Dermis blood vessel endothelial cell (primary cell): ENCODE data around the gene SOWAHC. TPM values are rescaled to one million over a fixed set of nuclear protein-coding genes. Genes with fewer than 3 reads are reported as not detected.
A peak's percentile ranks its signal among the peaks of the same experiment; 100 is the strongest.
"Not testable (repeated sequence)": the region's sequence is repeated elsewhere in the genome, so short reads cannot be mapped to it uniquely, and the experiment has no call there.

ENCODE experiments used
- DNase-seq: peaks from one replicate; pipeline ENCODE4 v3.0.0; 2010
- total RNA-seq: library from RNA; depleted of rRNA; stranded (reverse); fragments of >200 nt; gene quantifications from 2 replicates; pipeline ENCODE4 v1.2.3, GENCODE V29; 2014

Gene SOWAHC, protein sequence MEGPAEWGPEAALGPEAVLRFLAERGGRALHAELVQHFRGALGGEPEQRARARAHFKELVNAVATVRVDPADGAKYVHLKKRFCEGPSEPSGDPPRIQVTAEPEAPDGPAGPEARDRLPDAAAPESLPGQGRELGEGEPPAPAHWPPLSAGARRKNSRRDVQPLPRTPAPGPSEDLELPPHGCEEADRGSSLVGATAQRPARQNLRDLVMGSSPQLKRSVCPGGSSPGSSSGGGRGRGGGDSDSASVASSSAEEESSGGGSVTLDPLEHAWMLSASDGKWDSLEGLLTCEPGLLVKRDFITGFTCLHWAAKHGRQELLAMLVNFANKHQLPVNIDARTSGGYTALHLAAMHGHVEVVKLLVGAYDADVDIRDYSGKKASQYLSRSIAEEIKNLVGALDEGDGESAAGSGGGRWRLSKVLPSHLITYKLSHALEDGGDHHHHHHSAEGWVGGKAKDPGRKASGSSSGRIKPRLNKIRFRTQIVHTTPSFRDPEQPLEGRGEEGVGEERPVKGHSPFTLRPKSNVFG
- total RNA-seq, result 11.1 and 14.3 TPM in 2 replicates

DNA sequence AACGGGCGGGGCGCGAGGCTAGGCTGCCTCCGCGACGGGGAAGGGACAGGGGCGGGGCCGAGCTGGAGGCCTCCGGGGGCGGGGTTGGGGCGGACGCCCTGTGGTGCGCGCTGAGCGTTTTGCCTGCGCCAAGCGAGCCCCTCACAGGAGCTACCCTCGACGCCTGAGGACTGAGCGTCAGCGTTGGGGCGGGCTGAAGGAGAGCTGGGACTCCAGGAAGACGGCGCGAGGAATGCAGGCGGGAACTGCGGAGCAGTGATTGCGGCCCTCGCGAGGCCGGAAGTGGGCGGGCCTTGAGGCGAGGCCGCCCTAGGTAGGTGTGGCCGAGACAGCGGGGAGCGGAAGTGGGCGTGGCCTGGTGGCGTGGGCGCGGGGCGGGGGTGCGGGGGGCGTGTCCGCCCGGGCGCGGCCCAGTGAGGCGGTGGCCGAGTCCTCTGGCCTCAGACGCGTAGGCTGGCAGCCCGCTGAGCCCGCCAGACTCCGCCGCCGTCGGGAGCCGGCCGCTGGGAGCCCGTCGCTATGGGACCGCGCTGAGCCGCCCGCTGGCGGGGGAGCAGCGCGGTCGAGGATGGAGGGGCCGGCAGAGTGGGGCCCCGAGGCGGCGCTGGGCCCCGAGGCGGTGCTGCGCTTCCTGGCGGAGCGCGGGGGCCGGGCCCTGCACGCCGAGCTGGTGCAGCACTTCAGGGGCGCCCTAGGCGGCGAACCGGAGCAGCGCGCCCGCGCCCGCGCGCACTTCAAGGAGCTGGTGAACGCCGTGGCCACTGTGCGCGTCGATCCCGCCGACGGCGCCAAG is at the start of gene SOWAHC, which contains the start of gene SEPTIN10:
TSS of gene SOWAHC (plus strand) at position 443 of the 793 bp plus-strand sequence. CDS start at position 569, 126 bp downstream.
TSS of gene SEPTIN10 (minus strand) at position 45 of the 793 bp plus-strand sequence. CDS start 139 bp downstream, outside the sequence.
- DNase-seq, result peak; percentile 100

DNA sequence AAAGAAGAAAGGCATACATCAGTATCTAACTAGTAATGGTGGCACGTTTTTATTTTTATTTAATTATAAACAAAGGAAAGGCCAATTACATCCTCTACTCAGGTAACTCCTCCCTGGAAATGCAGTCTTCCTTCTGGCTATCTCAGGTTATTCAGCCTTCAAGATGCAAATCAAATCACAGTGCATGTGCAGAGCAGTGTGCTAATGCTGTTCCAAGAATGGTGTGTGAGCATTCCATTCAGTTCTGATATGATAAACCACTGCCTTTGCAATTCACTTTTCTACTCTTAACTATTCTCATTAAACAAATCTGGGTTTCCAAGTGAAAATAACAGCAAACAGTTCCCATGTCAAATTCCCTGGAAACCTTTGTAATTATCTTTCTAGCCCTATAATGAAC is 38.8 kb upstream of the SOWAHC start:
- DNase-seq, result no peak

DNA sequence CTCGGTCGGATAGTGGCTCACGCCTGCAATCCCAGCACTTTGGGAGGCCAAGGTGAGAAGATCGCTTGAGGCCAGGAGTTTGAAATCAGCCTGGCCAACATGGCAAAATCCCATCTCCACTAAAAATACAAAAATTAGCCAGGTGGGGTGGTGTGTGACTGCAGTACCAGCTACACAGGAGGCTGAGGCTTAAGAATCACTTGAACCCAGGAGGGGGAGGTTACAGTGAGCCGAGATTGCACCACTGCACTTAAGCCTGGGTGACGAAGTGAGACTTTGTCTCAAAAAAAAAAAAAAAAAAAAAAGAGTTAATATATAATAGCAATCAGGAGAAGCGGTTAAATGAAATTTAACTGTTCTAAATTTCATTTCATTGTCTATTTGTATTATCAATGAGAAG is 36.5 kb upstream of the SOWAHC start:
- not testable (repeated sequence) for DNase-seq

DNA sequence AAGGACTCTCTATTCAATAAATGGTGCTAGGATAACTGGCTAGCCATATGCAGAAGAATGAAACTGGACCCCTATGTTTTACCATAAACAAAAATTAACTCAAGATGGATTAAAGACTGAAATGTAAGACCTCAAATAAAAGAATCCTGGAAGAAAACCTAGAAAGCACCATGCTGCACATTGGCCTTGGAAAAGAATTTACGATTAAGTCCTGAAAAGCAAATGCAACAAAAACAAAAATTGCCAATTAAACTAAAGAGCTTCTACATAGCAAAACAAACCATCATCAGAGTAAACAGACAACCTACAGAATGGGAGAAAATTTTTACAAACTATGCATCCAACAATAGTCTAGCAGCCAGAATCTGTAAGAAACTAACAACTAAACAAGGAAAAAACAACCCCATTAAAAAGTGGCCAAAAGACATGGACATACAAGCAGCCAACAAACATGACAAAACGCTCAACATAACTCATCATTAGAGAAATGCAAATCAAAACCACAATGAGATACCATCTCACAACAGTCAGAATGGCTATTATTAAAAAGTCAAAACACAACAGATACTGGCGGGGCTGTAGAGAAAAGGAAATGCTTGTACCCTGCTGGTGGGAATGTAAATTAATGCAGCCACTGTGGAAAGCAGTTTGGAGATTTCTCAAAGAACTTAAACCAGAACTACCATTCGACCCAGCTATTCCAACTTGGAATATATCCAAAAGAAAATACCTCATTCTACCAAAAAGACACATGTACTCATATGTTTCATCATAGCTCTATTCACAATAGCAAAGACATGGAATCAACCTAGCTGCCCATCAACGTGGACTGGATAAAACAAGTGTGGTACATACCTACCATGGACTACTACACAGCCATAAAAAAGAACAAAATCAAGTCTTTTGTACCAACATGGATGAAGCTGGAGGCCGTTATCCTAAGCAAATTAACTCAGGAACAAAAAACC is 31.0 kb upstream of the SOWAHC start:
- DNase-seq, result no peak

DNA sequence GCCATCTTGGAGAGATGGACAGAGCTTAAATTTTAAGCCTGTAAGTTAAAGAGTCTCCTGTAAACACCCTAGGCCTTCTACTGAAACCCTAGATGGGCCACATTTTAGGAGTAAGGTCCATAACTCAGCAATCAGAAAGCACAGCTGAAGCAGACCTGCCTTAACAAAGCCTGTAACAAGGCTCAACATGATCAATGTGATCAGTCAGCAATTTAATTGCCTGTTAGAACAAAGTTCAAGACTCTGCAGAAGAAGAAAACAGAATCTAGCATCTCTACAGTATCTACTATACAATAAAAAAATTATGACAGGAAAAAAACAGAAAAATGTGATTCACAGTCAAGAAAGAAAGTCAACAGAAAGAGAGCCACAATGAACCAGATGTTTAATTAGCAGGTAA is 27.5 kb upstream of the SOWAHC start:
- DNase-seq, result no peak

DNA sequence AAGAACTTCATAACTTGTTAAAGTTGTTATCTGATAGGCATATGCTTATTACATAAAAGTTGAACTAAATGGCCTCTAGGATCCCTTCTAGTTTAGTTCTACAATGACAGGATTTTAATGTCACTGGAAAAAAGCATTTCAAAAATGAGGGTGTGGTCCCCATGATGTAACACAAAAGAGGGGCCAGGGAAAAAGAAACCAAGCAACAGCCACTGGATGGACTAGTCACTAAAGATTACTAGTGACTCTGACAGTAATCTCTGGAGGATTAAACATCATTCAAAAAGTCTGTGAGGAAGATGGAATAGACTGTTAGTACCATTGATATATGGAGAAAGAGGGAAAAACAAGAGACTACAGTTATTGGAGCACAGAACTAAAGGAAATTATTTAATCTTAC is 23.0 kb upstream of the SOWAHC start:
- DNase-seq, result no peak

DNA sequence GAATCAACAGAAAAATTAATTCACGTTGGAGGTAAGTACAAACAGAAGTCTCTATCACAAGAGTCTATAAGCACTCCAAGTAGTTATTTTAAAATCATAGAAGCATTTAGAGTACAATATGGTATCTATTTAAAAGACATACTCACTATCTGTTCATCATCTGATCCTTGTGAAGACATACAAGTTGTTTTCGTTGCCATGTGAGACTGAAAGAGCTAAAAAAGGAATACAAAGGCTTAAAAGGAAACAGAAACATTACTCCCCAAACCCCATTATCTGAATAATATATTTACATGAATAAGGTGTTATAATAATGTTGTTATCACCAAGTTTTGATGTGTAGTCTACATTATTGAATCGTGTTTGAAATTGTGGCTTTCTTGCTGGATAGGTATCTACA is 21.3 kb upstream of the SOWAHC start:
- DNase-seq, result no peak

DNA sequence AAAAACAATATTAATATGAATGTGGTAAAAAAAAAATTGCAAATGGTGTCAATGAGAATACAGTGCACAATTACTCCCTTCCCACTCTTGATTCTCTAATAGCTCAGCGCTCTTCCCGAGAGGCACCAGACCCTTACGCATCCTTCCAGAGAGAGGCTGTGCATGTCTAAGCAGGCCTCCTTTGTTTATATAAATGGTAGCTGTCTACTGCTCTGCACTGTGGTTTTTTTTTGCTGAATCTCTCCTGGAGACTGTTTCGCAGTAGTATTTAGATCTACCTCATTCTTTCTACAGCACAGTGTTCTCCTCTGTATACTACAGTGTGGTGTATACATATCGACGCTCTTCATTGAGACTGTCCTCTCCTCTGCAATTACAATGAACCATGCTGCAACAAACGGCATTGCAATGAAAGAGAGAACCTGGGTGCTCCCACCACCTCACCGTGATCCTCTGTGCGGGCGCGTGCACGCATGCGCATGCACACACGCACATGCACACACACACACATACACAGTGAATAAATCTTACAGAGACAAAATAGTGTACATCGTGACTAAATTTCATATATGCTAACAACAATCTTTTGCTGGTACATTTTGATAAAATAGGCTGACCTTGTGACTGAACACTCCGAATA is 19.8 kb upstream of the SOWAHC start:
- no peak for DNase-seq

DNA sequence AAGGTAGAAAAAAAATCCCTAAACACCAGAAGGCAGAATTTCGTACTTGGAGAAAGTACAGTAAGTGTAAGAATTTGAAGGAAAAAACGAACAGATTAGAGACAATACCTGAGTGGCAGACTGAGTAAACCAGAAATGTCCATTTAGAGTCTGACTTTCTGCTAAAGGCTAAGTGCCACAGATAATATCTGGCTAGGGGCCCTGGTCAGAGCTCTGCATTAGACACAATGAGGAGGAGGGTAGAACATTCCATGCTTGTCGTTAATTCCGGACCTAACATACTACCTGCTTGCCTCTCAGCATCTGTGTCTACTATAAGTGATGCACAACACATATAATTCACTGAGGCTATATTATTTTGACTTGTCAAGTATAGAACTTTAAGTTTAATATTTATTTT is 18.5 kb upstream of the SOWAHC start:
- no peak for DNase-seq

DNA sequence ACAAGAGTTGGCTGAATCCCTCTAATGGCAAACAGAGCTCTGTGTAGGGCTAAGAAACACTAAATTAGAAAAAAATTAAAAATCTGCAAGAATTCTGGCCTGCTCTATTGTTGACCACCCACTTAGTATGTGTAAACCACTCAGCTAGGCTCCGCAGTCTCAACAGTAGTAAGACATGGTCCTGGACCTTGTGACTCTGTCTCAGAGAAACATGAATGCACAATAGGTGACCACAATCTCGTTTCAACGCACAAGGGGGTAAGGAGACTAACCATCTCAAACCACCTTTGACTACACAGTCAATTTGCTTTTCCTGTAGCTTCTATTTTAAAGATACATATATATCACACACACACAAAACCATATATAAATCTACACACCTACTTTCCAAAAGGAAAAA is 16.9 kb upstream of the SOWAHC start:
- no peak for DNase-seq

DNA sequence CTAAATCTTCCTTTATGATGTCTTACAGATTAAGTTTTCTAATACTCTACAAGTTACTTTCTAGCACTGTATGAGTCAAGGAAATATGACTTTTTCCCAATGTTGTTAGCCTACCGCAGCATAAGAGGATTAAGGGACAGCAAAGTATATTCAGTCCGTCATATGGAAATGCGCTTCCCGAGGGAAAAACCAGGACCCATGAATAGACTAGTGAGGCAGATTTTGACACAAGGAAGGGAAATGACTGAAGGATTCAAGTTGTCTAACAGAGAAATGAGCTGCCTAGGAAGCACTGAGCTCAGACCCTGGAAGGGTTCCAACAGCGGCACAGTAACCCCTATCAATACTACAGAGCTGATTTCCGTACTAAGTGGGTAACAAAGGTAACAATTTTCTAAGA is 12.4 kb upstream of the SOWAHC start:
- DNase-seq, result peak; percentile 83

DNA sequence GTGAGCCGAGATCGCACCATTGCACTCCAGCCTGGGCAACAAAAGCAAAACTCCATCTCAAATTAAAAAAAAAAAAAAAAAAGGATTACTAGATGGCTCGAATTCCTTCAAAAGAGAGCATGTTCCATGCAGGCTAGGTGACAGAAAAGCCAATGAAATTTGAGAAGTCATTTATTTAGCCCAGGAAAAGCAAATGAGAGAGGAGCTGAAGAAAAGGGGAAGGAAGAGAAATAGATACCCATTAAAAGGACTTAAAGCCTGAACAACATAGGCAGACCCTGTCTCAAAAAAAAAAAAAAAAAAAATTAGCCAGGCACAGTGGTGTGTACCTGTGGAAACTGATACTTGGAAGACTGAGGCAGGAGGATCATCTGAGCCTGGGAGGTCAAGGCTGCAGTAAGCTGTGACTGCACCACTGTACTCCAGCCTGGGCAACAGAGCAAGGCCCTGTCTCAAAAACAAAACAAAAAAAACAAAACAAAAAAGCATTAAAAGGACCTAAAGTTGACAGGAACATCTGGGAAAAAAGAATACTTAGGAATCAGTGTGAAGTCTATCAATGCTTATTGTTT is 11.5 kb upstream of the SOWAHC start:
- DNase-seq, result no peak

DNA sequence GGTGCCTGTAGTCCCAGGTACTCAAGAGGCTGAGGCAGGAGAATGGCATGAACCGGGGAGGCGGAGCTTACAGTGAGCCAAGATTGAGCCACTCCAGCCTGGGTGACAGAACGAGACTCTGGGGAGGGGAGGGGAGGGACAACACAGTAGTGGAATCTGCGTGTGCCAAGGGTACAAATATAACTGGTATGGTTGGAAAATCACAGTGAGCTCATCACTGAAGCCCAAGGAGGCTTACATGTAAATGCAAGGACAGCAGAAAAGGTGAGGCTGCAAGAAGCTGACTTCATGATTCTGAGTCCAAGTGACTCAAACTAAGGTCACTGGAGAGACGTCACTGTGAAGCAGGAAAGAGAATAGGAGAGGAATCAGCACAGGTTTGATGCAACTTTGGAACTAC is 9.6 kb upstream of the SOWAHC start:
- DNase-seq, result peak; percentile 46

DNA sequence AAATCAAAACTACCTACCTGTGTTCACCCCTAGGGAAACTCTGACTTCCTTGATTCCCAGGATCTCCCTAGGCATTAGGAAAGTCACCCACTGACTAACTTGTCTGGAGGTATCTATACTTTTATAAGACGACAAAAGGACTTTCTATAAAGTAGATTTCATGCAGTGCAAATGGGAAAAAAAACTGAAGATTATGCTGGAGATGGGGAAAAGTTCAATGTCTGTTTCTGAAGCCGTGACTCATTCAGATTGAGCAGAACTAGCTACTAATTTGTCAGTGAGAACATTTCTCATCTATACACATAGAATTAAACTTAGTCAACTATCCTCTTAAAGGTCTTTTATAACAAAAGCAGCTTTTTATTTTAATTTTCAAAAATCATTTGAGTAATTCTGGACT is 6.4 kb upstream of the SOWAHC start:
- DNase-seq, result peak; percentile 24

DNA sequence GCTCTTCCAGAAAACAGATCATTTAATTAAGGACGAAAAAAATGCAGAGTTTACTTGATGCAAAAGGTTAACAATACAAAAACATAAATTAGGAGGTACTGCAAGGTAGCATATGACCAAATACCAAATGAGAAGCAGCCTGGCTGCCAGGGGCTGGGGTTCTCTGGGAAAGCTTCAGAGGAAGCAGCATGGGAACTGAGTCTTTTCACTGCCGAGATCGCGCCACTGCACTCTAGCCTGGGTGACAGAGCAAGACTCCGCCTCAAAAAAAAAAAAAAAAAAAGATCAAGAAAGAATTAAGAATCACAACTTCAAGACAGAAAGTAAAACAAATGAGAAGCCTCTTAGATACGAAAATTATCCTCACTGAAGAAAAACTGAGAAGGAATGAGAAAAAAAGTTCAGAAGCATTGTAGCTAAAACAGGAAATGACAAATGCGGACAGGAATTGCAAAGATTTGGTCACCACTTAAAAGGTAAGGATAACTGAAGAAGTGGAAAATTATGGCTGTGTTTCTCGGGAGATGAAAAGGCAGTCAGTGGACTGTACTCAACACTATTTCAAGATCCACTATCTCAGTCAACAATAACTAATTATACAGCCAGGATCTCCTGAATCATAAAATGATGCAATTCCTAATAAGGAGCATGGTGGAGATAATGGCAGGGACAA is 4.7 kb upstream of the SOWAHC start:
- peak; percentile 80 for DNase-seq

DNA sequence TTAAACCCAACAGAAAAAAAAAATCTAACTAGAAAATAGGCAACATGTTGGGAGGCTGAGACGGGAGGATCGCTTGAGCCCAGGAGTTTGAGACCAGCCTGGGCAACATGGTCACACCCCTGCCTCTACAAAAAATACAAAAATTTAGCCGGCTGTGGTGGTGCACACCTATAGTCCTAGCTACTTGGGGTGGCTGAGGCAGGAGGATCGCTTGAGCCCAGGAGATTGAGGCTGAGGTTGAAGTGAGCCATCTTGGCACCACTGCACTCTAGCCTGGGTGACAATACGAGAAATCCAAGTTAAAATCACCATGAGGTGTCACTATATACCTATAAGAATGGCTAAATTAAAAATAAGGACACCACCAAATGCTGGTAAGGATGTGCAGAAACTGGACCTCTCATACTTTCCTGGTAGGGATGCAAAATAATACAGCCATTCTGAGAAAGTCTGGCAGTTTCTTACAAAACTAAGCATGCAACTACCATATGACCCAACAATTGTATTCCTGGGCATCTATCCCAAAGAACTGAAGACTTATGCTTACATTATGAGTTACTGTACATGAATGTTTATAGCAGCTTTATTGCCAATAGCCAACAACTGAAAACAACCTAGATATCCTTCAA is 2.6 kb upstream of the SOWAHC start:
- DNase-seq, result peak; percentile 48

DNA sequence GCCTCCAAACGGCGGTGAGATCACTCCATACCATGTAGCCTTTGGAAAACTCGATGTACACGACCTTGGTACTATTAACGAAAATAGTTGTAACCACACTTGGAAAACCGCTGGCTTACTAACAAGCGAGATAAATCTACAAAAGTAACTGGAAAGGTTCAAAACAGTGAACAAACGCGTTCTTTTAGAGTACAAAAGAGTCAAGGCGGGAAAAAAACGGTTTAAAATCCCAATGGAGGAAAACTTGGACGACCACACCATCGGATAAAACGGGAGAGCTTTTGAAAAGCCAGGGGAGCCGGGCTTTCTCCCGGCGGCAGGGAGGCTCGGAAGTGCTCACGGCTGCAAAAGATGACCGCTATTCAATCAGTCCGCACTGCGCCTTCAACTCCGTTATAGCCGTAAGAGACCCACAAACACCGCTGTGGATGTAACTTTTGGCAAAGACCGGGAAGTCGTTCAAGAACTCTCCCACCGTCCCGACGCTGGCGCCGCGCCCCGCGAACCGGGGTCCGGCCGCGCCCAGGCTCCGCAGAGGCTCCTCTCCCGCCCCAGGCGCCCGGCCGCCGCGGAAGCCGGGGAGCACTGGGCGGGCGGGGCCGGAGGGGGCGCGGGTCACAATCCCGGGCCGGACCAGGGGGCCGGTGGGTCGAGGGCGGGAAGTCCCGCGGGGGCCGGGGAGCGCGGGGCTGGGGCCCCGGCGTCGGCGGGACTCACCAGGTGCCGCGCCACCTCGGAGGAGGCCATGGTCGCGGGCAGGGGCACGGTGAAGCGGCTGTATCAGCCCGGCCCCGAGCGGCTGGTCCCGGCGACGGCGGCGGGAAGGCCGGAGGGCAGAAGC is 863 bp upstream of the SOWAHC start:
- peak; percentile 69 for DNase-seq

DNA sequence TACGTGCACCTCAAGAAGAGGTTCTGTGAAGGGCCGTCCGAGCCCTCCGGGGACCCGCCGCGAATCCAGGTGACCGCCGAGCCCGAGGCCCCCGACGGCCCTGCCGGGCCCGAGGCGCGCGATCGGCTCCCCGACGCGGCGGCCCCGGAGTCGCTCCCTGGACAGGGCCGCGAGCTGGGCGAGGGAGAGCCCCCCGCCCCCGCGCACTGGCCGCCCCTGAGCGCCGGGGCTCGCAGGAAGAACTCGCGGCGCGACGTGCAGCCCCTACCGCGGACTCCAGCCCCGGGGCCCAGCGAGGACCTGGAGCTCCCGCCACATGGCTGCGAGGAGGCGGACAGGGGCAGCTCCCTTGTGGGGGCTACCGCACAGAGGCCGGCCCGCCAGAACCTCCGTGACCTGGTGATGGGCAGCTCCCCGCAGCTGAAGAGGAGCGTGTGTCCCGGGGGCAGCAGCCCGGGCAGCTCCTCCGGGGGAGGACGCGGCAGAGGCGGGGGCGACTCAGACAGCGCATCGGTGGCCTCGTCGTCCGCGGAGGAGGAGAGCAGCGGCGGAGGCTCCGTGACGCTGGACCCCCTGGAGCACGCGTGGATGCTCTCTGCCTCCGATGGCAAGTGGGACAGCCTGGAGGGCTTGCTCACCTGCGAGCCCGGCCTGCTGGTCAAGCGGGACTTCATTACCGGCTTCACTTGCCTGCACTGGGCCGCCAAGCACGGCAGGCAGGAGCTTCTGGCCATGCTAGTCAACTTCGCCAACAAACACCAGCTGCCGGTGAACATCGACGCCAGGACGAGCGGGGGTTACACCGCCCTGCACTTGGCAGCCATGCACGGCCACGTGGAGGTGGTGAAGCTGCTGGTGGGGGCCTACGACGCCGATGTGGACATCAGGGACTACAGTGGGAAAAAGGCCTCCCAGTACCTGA is 812 bp downstream of the SOWAHC start:
- DNase-seq, result peak; percentile 36
